MM.1S (cell line): ENCODE data around the gene GSKIP.

ENCODE experiments used
- DNase-seq: peaks from one replicate; pipeline ENCODE4 v3.0.0-alpha.2; 2015
- H2AFZ ChIP-seq: fragments of 300-600 bp; sonication (generic); 2 replicates; pipeline ENCODE4 v1.6.0; 2016; ENCODE audit warnings: antibody characterized with exemption, low read length
- H3F3A ChIP-seq: fragments of 300-600 bp; sonication (generic); 2 replicates; pipeline ENCODE4 v1.6.1; 2016; ENCODE audit warnings: mild to moderate bottlenecking, antibody characterized with exemption, low read length, moderate library complexity, mixed read lengths; ENCODE audit not compliant: insufficient read depth
- H3K27ac ChIP-seq: fragments of 300-600 bp; sonication (generic); 2 replicates; pipeline ENCODE4 v1.5.1; 2016; ENCODE audit warnings: mild to moderate bottlenecking, low read length
- H3K27me3 ChIP-seq: fragments of 300-600 bp; sonication (generic); replicated peaks from 2 replicates; pipeline ENCODE4 v1.6.0; 2016; ENCODE audit warnings: low read length; ENCODE audit not compliant: insufficient read depth
- H3K36me3 ChIP-seq: fragments of 300-600 bp; sonication (generic); replicated peaks from 2 replicates; pipeline ENCODE4 v1.6.1; 2016; ENCODE audit warnings: mild to moderate bottlenecking, low read length, mixed read lengths; ENCODE audit not compliant: insufficient read depth
- H3K4me1 ChIP-seq: fragments of 300-600 bp; sonication (generic); 2 replicates; pipeline ENCODE4 v1.6.1; 2016; ENCODE audit warnings: low read length, mixed read lengths
- H3K4me2 ChIP-seq: fragments of 300-600 bp; sonication (generic); 2 replicates; pipeline ENCODE4 v1.6.0; 2016; ENCODE audit warnings: low read depth, low read length
- H3K4me3 ChIP-seq: fragments of 300-600 bp; sonication (generic); 2 replicates; pipeline ENCODE4 v1.5.1; 2016; ENCODE audit warnings: low read length, mixed read lengths
- H3K79me2 ChIP-seq: fragments of 300-600 bp; sonication (generic); 2 replicates; pipeline ENCODE4 v1.6.1; 2016; ENCODE audit warnings: mixed run types, low read length, mixed read lengths
- H3K9ac ChIP-seq: fragments of 300-600 bp; sonication (generic); 2 replicates; pipeline ENCODE4 v1.6.1; 2016; ENCODE audit warnings: low read length, mixed read lengths
- H3K9me2 ChIP-seq: fragments of 300-600 bp; sonication (generic); replicated peaks from 2 replicates; pipeline ENCODE4 v1.6.1; 2016; ENCODE audit warnings: mild to moderate bottlenecking, low read length, mixed read lengths; ENCODE audit not compliant: insufficient read depth
- H3K9me3 ChIP-seq: fragments of 300-600 bp; sonication (generic); replicated peaks from 2 replicates; pipeline ENCODE4 v1.6.1; 2016; ENCODE audit warnings: mild to moderate bottlenecking, low read length, mixed read lengths; ENCODE audit not compliant: insufficient read depth
- H4K20me1 ChIP-seq: fragments of 300-600 bp; sonication (generic); 2 replicates; pipeline ENCODE4 v1.6.1; 2016; ENCODE audit warnings: mild to moderate bottlenecking, low read length, moderate library complexity, mixed read lengths; ENCODE audit not compliant: insufficient read depth
- CTCF ChIP-seq: fragments of 300-600 bp; sonication (generic); IDR thresholded peaks from 2 replicates; pipeline ENCODE4 v1.5.1; 2016; ENCODE audit warnings: antibody characterized with exemption, low read length, mixed read lengths
- EZH2 ChIP-seq: fragments of 300-600 bp; sonication (generic); optimal IDR thresholded peaks from 2 replicates; pipeline ENCODE3; 2017; ENCODE audit warnings: low read depth, mild to moderate bottlenecking, antibody characterized with exemption, low read length, mixed read lengths
- EZH2phosphoT487 ChIP-seq: fragments of 300-600 bp; sonication (generic); IDR thresholded peaks from 2 replicates; pipeline ENCODE4 v1.6.1; 2018; ENCODE audit warnings: antibody characterized with exemption, low read length

GSKIP gene

DNA sequence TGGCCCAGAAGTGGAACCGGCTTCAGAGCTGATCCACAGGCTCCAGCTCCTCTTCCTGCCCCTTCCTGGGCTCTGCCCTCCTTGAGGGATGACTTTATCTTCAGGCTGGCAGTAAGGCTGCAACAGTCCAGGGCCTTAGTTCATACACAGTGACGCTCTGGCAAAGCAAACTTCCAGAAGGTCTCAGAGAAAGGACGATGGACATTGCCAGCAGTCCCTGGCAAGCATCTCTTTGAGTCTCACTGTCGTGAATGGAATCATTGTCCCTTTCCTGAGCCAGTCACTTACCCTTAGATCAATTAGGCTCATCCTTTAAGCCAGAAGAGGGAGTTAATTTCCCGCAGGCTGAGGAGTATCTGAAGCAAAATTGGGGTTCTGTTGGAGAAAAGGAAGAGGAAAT, 37.2 kb downstream of the GSKIP start:
- H3K9ac ChIP-seq: no peak overlapping the region
- no peaks in the 10 kb centered on the region for H3F3A ChIP-seq
- no peak for DNase-seq
- no peak for TF ChIP-seq EZH2
- TF ChIP-seq EZH2phosphoT487: no peak
- no peak for TF ChIP-seq CTCF
- H3K36me3 ChIP-seq: no peaks in the 10 kb centered on the region
- H4K20me1 ChIP-seq: no peaks in the 10 kb centered on the region
- no peaks in the 10 kb centered on the region for H3K79me2 ChIP-seq
- no peak overlapping the region for H2AFZ ChIP-seq
- no peaks in the 10 kb centered on the region for H3K27me3 ChIP-seq
- no peaks in the 10 kb centered on the region for H3K4me1 ChIP-seq
- H3K4me2 ChIP-seq: no peak overlapping the region
- no peak overlapping the region for H3K27ac ChIP-seq
- H3K9me3 ChIP-seq: no peaks in the 10 kb centered on the region
- H3K9me2 ChIP-seq: no peaks in the 10 kb centered on the region
- no peak overlapping the region for H3K4me3 ChIP-seq

- no peaks in the 10 kb centered on the region for H4K20me1 ChIP-seq
- H3K27me3 ChIP-seq: no peaks in the 10 kb centered on the region
- no peak overlapping the region for H3K4me3 ChIP-seq
- no peaks in the 10 kb centered on the region for H3K9me3 ChIP-seq
- H3K9me2 ChIP-seq: no peaks in the 10 kb centered on the region
- no peak for TF ChIP-seq EZH2
- no peak for TF ChIP-seq EZH2phosphoT487
- TF ChIP-seq CTCF: no peak
- DNase-seq: no peak
- no peak overlapping the region for H3K27ac ChIP-seq
- H3K79me2 ChIP-seq: no peaks in the 10 kb centered on the region
- H2AFZ ChIP-seq: no peak overlapping the region
- H3K4me1 ChIP-seq: no peaks in the 10 kb centered on the region
- no peaks in the 10 kb centered on the region for H3F3A ChIP-seq
- H3K36me3 ChIP-seq: no peaks in the 10 kb centered on the region
- no peak overlapping the region for H3K4me2 ChIP-seq
- no peak overlapping the region for H3K9ac ChIP-seq
Observed at GRCh38 chr14:96403409-96403808, 40.1 kb downstream of the GSKIP start.

- Histone ChIP-seq H3K9me2 (no peaks in the 10 kb centered on the region), H4K20me1 (no peaks in the 10 kb centered on the region), H3K4me2 (no peak overlapping the region), H3K27me3 (no peaks in the 10 kb centered on the region), H3K27ac (no peak overlapping the region), H3F3A (no peaks in the 10 kb centered on the region), H3K4me3 (no peak overlapping the region), H3K4me1 (no peaks in the 10 kb centered on the region), H3K36me3 (no peaks in the 10 kb centered on the region), H3K9ac (no peak overlapping the region), H3K9me3 (no peaks in the 10 kb centered on the region), H2AFZ (no peak overlapping the region), H3K79me2 (no peaks in the 10 kb centered on the region)
- no peak for DNase-seq
- TF ChIP-seq CTCF (no peak), EZH2 (no peak), EZH2phosphoT487 (no peak)
Observed at GRCh38 chr14:96405677-96406076, 42.4 kb downstream of the GSKIP start.
